HEK293 (cell line): Measurements from ENCODE around the gene LZTR1.

ENCODE experiments used
- MEIS1 ChIP-seq: sonication (generic); formaldehyde crosslinking; IDR thresholded peaks from 2 replicates; pipeline ENCODE4 v1.8.1; 2022; ENCODE audit warnings: missing genetic modification reagents, mild to moderate bottlenecking, borderline replicate concordance
- YY1 ChIP-seq: fragments of 450-650 bp; formaldehyde crosslinking; IDR thresholded peaks from 2 replicates; pipeline ENCODE4 v1.5.1; 2018; ENCODE audit warnings: missing biosample characterization, missing genetic modification characterization
- ZBTB8A ChIP-seq: fragments of 450-650 bp; formaldehyde crosslinking; IDR thresholded peaks from 2 replicates; pipeline ENCODE4 v1.5.1; 2016; ENCODE audit warnings: missing biosample characterization, missing genetic modification characterization
- ZFP3 ChIP-seq: fragments of 450-650 bp; formaldehyde crosslinking; IDR thresholded peaks from 2 replicates; pipeline ENCODE4 v1.5.1; 2016; ENCODE audit warnings: low read depth, missing biosample characterization, missing genetic modification characterization
- ZNF138 ChIP-seq: fragments of 450-650 bp; formaldehyde crosslinking; IDR thresholded peaks from 2 replicates; pipeline ENCODE4 v1.5.1; 2016; ENCODE audit warnings: missing biosample characterization, missing genetic modification characterization, borderline replicate concordance
- ZNF248 ChIP-seq: fragments of 450-650 bp; formaldehyde crosslinking; IDR thresholded peaks from 2 replicates; pipeline ENCODE4 v1.5.1; 2017; ENCODE audit warnings: missing biosample characterization, missing genetic modification characterization
- ZNF354C ChIP-seq: fragments of 450-650 bp; formaldehyde crosslinking; IDR thresholded peaks from 2 replicates; pipeline ENCODE4 v1.5.1; 2016; ENCODE audit warnings: missing biosample characterization, missing genetic modification characterization, low read depth, borderline replicate concordance
- ZNF513 ChIP-seq: fragments of 450-650 bp; IDR thresholded peaks from 2 replicates; pipeline ENCODE4 v1.5.1; 2018; ENCODE audit warnings: missing biosample characterization, missing genetic modification characterization
- ZNF558 ChIP-seq: fragments of 450-650 bp; formaldehyde crosslinking; IDR thresholded peaks from 2 replicates; pipeline ENCODE4 v1.5.1; 2016; ENCODE audit warnings: missing biosample characterization, missing genetic modification characterization
- ZNF626 ChIP-seq: fragments of 450-650 bp; sonication (Bioruptor Pico); formaldehyde crosslinking; IDR thresholded peaks from 2 replicates; pipeline ENCODE4 v1.5.1; 2018; ENCODE audit warnings: missing biosample characterization, missing genetic modification characterization, inconsistent platforms
- TF ChIP-seq, protein P1 (sequence below): fragments of 450-650 bp; formaldehyde crosslinking; IDR thresholded peaks from 2 replicates; pipeline ENCODE4 v1.5.1; 2016; ENCODE audit warnings: missing biosample characterization, missing genetic modification characterization
- TF ChIP-seq, protein P2 (sequence below): fragments of 450-650 bp; formaldehyde crosslinking; IDR thresholded peaks from 2 replicates; pipeline ENCODE4 v1.5.1; 2016; ENCODE audit warnings: missing biosample characterization, missing genetic modification characterization

DNA sequence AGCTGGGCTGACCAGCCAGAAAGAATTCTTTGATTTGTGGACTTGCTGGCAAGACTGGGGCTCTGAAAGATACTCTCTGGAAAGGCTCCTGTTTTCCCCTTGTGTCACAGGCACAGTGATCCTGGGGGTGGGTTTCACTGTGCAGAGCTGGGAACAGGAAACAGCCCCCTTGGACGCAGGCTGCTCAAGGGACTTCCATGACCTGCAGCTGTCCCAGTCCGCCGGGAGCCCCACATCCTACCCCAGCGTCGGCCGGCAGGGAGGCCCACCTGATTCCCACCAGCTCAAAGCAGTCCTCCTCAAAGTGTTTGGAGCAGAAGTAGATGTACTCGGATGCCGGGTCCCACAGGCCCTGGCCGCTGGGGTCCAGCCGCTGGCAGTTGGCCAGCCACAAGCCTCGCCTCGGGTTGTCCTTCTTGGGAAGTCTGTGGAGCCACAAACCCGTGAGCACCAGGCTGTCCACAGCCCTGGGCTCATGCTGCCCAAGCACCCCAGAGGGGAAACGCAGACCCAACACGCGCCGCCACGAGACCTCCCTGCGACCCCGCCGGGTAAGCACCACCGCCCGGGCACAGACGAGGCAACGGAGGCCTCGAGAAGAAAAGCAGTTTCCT, 19.0 kb downstream of the LZTR1 start:
- no peak for TF ChIP-seq YY1 (tag by site-specific recombination)
- TF ChIP-seq, protein P1, sequence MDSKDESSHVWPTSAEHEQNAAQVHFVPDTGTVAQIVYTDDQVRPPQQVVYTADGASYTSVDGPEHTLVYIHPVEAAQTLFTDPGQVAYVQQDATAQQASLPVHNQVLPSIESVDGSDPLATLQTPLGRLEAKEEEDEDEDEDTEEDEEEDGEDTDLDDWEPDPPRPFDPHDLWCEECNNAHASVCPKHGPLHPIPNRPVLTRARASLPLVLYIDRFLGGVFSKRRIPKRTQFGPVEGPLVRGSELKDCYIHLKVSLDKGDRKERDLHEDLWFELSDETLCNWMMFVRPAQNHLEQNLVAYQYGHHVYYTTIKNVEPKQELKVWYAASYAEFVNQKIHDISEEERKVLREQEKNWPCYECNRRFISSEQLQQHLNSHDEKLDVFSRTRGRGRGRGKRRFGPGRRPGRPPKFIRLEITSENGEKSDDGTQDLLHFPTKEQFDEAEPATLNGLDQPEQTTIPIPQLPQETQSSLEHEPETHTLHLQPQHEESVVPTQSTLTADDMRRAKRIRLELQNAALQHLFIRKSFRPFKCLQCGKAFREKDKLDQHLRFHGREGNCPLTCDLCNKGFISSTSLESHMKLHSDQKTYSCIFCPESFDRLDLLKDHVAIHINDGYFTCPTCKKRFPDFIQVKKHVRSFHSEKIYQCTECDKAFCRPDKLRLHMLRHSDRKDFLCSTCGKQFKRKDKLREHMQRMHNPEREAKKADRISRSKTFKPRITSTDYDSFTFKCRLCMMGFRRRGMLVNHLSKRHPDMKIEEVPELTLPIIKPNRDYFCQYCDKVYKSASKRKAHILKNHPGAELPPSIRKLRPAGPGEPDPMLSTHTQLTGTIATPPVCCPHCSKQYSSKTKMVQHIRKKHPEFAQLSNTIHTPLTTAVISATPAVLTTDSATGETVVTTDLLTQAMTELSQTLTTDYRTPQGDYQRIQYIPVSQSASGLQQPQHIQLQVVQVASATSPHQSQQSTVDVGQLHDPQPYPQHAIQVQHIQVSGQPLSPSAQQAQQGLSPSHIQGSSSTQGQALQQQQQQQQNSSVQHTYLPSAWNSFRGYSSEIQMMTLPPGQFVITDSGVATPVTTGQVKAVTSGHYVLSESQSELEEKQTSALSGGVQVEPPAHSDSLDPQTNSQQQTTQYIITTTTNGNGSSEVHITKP (tag by site-specific recombination) = no peak; the same call in 1 of the 2 replicates
- no peak for TF ChIP-seq ZNF354C (tag by site-specific recombination)
- no peak for TF ChIP-seq ZFP3 (tag by site-specific recombination)
- TF ChIP-seq, protein P2, sequence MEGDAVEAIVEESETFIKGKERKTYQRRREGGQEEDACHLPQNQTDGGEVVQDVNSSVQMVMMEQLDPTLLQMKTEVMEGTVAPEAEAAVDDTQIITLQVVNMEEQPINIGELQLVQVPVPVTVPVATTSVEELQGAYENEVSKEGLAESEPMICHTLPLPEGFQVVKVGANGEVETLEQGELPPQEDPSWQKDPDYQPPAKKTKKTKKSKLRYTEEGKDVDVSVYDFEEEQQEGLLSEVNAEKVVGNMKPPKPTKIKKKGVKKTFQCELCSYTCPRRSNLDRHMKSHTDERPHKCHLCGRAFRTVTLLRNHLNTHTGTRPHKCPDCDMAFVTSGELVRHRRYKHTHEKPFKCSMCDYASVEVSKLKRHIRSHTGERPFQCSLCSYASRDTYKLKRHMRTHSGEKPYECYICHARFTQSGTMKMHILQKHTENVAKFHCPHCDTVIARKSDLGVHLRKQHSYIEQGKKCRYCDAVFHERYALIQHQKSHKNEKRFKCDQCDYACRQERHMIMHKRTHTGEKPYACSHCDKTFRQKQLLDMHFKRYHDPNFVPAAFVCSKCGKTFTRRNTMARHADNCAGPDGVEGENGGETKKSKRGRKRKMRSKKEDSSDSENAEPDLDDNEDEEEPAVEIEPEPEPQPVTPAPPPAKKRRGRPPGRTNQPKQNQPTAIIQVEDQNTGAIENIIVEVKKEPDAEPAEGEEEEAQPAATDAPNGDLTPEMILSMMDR = no peak
- TF ChIP-seq MEIS1 (CRISPR knock-in tag) = no peak
- no peak for TF ChIP-seq ZNF138
- TF ChIP-seq ZNF513 (tag by site-specific recombination) = no peak
- TF ChIP-seq ZNF558 (tag by site-specific recombination) = no peak
- TF ChIP-seq ZBTB8A (tag by site-specific recombination) = no peak
- no peak for TF ChIP-seq ZNF248 (tag by site-specific recombination)
- TF ChIP-seq ZNF626 (tag by site-specific recombination) = no peak
